ENCODE data around the gene POMT1.

GRCh38 chr9:131469356-131469755 is 33.4 kb upstream of the POMT1 start:
- no peak for TF ChIP-seq CTCF (IDR thresholded peaks at IDR 0.05)
- TF ChIP-seq POLR2A (IDR thresholded peaks at IDR 0.05) = no peak

Data from testis (tissue), 2 donors.